HepG2 (cell line): ENCODE data around the gene ANKRD11.

Source experiments
- ATF2 ChIP-seq: sonication (generic); formaldehyde crosslinking; IDR thresholded peaks from 2 replicates; pipeline ENCODE4 v1.4.0; 2020; ENCODE audit warnings: missing genetic modification reagents
- E2F5 ChIP-seq: sonication (generic); formaldehyde crosslinking; conservative IDR thresholded peaks from 2 replicates; pipeline ENCODE4 v1.4.0; 2020; ENCODE audit warnings: missing genetic modification reagents
- EZH2 ChIP-seq: conservative IDR thresholded peaks from 2 replicates; pipeline ENCODE4 v1.6.1; 2012; ENCODE audit warnings: mild to moderate bottlenecking, low read depth, low read length, moderate library complexity
- FOXJ3 ChIP-seq: sonication (generic); formaldehyde crosslinking; IDR thresholded peaks from 2 replicates; pipeline ENCODE4 v1.4.0; 2020; ENCODE audit warnings: missing genetic modification reagents, mild to moderate bottlenecking, borderline replicate concordance
- HHEX ChIP-seq: IDR thresholded peaks from 2 replicates; pipeline ENCODE4 v1.6.1; 2016; ENCODE audit warnings: control low read depth
- HNRNPH1 ChIP-seq: fragments of 200-400 bp; formaldehyde crosslinking; optimal IDR thresholded peaks from 2 replicates; pipeline ENCODE3; 2017; ENCODE audit warnings: mild to moderate bottlenecking, low read depth, low read length
- MAFF ChIP-seq: IDR thresholded peaks from 2 replicates; pipeline ENCODE4 v1.6.1; 2011; ENCODE audit warnings: low read depth, low read length, improper control_type of control experiment
- PCBP1 ChIP-seq: fragments of 200-400 bp; formaldehyde crosslinking; IDR thresholded peaks from 2 replicates; pipeline ENCODE4 v1.6.1; 2017; ENCODE audit warnings: mild to moderate bottlenecking, low read depth, low read length, borderline replicate concordance
- TAF15 ChIP-seq: fragments of 200-400 bp; formaldehyde crosslinking; IDR thresholded peaks from one replicate; pipeline ENCODE4 v1.6.1; 2018; ENCODE audit warnings: mild to moderate bottlenecking, low read depth, low read length; ENCODE audit not compliant: poor library complexity, severe bottlenecking
- TCF7L2 ChIP-seq: IDR thresholded peaks from 2 replicates; pipeline ENCODE4 v1.6.1; 2011; ENCODE audit warnings: mild to moderate bottlenecking, low read depth, low read length, moderate library complexity
- ZNF891 ChIP-seq: sonication (generic); formaldehyde crosslinking; IDR thresholded peaks from 2 replicates; pipeline ENCODE4 v1.5.0; 2020; ENCODE audit warnings: mild to moderate bottlenecking, missing genetic modification reagents

- no peak for TF ChIP-seq EZH2
- TF ChIP-seq ZNF891 (CRISPR knock-in tag) = no peak
- TF ChIP-seq TCF7L2 = no peak
- TF ChIP-seq FOXJ3 = no peak
- TF ChIP-seq E2F5 (CRISPR knock-in tag) = no peak
- TF ChIP-seq HHEX (CRISPR knock-in tag) = no peak
- TF ChIP-seq PCBP1 = no peak
- no peak for TF ChIP-seq HNRNPH1
- TF ChIP-seq MAFF = no peak
- TF ChIP-seq ATF2 (CRISPR knock-in tag) = no peak
- TF ChIP-seq TAF15 = no peak
Measured at GRCh38 chr16:89406277-89406888, 84.0 kb downstream of the ANKRD11 start.
